IMR-90 (cell line): Measurements from ENCODE around the gene HACD4. TPM values are rescaled to one million over a fixed set of nuclear protein-coding genes. Genes with fewer than 3 reads are reported as not detected.

Experiments
- ATAC-seq: fragments of 200-7000 bp; cut with Tn5 transposase; 2 replicates; pipeline ENCODE4 v1.9.1; 2020; ENCODE audit warnings: low read depth, mild to moderate bottlenecking, moderate library complexity
- BruUV-seq: library from RNA; stranded (reverse); fragments of 400-500 nt; replicated peaks from 2 replicates; lab custom pipeline; 2021; lab: Mats Ljungman, UMichigan
- CTCF ChIA-PET: fragments of 300-600 bp; formaldehyde crosslinking; extraction: SDS; loops from one replicate; lab custom pipeline; 2021; ENCODE audit warnings: antibody characterized with exemption; lab: Yijun Ruan, JAX
- POLR2A ChIA-PET: fragments of 300-600 bp; sonication (Branson Sonifier 250); formaldehyde crosslinking; loops from one replicate; lab custom pipeline; 2022; ENCODE audit warnings: antibody characterized with exemption; ENCODE audit not compliant: unreplicated experiment; lab: Charles Lee
- DNase-seq: peaks from one replicate; pipeline ENCODE4 v3.0.0; 2013
- H2AFZ ChIP-seq: replicated peaks from 2 replicates; pipeline ENCODE3; 2013; ENCODE audit warnings: low read length, mild to moderate bottlenecking; ENCODE audit not compliant: poor library complexity
- H2AK5ac ChIP-seq: 2 replicates; pipeline ENCODE4 v1.6.1; 2013; ENCODE audit warnings: low read depth, low read length, inconsistent platforms
- H2AK9ac ChIP-seq: replicated peaks from 2 replicates; pipeline ENCODE3; 2013; ENCODE audit warnings: mild to moderate bottlenecking, low read depth, low read length, moderate library complexity; ENCODE audit not compliant: poor library complexity
- H2BK120ac ChIP-seq: 2 replicates; pipeline ENCODE4 v1.6.1; 2013; ENCODE audit warnings: low read depth, low read length, inconsistent platforms
- H2BK15ac ChIP-seq: 3 replicates; pipeline ENCODE4 v1.6.1; 2013; ENCODE audit warnings: low read depth, low read length, inconsistent platforms
- H2BK20ac ChIP-seq: 2 replicates; pipeline ENCODE4 v1.6.1; 2013; ENCODE audit warnings: low read depth, mild to moderate bottlenecking, inconsistent platforms, low read length, moderate library complexity
- H2BK5ac ChIP-seq: 2 replicates; pipeline ENCODE4 v1.6.1; 2013; ENCODE audit warnings: mild to moderate bottlenecking, low read depth, low read length, inconsistent platforms; ENCODE audit not compliant: poor library complexity, severe bottlenecking
- H3K14ac ChIP-seq: replicated peaks from 2 replicates; pipeline ENCODE4 v1.6.1; 2013; ENCODE audit warnings: low read depth, low read length, inconsistent platforms
- H3K18ac ChIP-seq: 2 replicates; pipeline ENCODE4 v1.6.1; 2013; ENCODE audit warnings: low read depth, low read length, control low read depth
- H3K23ac ChIP-seq: 2 replicates; pipeline ENCODE4 v1.6.1; 2013; ENCODE audit warnings: low read depth, low read length, inconsistent platforms
- H3K27ac ChIP-seq: 2 replicates; pipeline ENCODE4 v1.5.1; 2013; ENCODE audit warnings: mild to moderate bottlenecking, control low read depth, low read length; ENCODE audit not compliant: insufficient read depth
- H3K27me3 ChIP-seq: 2 replicates; pipeline ENCODE4 v1.6.1; 2013; ENCODE audit warnings: low read length; ENCODE audit not compliant: control insufficient read depth, insufficient read depth
- H3K36me3 ChIP-seq: 2 replicates; pipeline ENCODE4 v1.6.1; 2013; ENCODE audit warnings: low read length, mixed read lengths; ENCODE audit not compliant: control insufficient read depth, insufficient read depth
- H3K4ac ChIP-seq: 2 replicates; pipeline ENCODE4 v1.6.1; 2013; ENCODE audit warnings: low read depth, low read length, inconsistent platforms
- H3K4me1 ChIP-seq: 2 replicates; pipeline ENCODE4 v1.6.1; 2013; ENCODE audit warnings: low read length, mixed read lengths; ENCODE audit not compliant: control insufficient read depth, insufficient read depth
- H3K4me2 ChIP-seq: 2 replicates; pipeline ENCODE4 v1.6.1; 2013; ENCODE audit warnings: low read depth, mild to moderate bottlenecking, control low read depth, low read length, moderate library complexity
- H3K4me3 ChIP-seq: 2 replicates; pipeline ENCODE4 v1.5.1; 2013; ENCODE audit warnings: low read depth, mild to moderate bottlenecking, control low read depth, low read length, moderate library complexity; ENCODE audit not compliant: insufficient read depth
- H3K56ac ChIP-seq: 2 replicates; pipeline ENCODE4 v1.6.1; 2013; ENCODE audit warnings: low read length, inconsistent platforms; ENCODE audit not compliant: insufficient read depth; ENCODE audit errors: extremely low read depth
- H3K79me1 ChIP-seq, 2 experiments: 2 replicates each; pipeline ENCODE4 v1.6.1; 2013; ENCODE audit warnings: low read length in 2 of 2, inconsistent platforms in 1 of 2, low read depth in 1 of 2
- H3K9ac ChIP-seq: 2 replicates; pipeline ENCODE4 v1.6.1; 2013; ENCODE audit warnings: low read depth, low read length, control low read depth
- H3K9me1 ChIP-seq: 2 replicates; pipeline ENCODE4 v1.6.1; 2013; ENCODE audit warnings: low read length, inconsistent platforms; ENCODE audit not compliant: insufficient read depth
- H3K9me3 ChIP-seq: 2 replicates; pipeline ENCODE4 v1.6.1; 2013; ENCODE audit warnings: low read length; ENCODE audit not compliant: control insufficient read depth, insufficient read depth
- H4K20me1 ChIP-seq: 2 replicates; pipeline ENCODE4 v1.6.1; 2013; ENCODE audit warnings: low read length, inconsistent platforms; ENCODE audit not compliant: insufficient read depth
- H4K5ac ChIP-seq: 2 replicates; pipeline ENCODE4 v1.6.1; 2013; ENCODE audit warnings: mild to moderate bottlenecking, low read depth, low read length, control low read depth
- H4K8ac ChIP-seq, 2 experiments: 2 replicates each; pipeline ENCODE4 v1.6.1; 2013; ENCODE audit warnings: low read depth in 2 of 2, low read length in 2 of 2, control low read depth in 1 of 2, inconsistent platforms in 1 of 2
- H4K91ac ChIP-seq: 2 replicates; pipeline ENCODE4 v1.6.1; 2013; ENCODE audit warnings: low read depth, low read length, inconsistent platforms; ENCODE audit not compliant: insufficient read depth
- BHLHE40 ChIP-seq: fragments of 150-350 bp; IDR thresholded peaks from 2 replicates; pipeline ENCODE4 v1.6.1; 2016; ENCODE audit warnings: mild to moderate bottlenecking, low read depth, low read length
- CEBPB ChIP-seq: IDR thresholded peaks from 2 replicates; pipeline ENCODE4 v1.6.1; 2012; ENCODE audit warnings: low read depth, low read length, improper control_type of control experiment
- CHD1 ChIP-seq: IDR thresholded peaks from 2 replicates; pipeline ENCODE4 v1.6.1; 2012; ENCODE audit warnings: low read depth, low read length, improper control_type of control experiment
- CTCF ChIP-seq: conservative IDR thresholded peaks from 2 replicates; pipeline ENCODE4 v1.5.1; 2012; ENCODE audit warnings: mild to moderate bottlenecking, low read depth, low read length, improper control_type of control experiment
- ELK1 ChIP-seq: fragments of 150-350 bp; IDR thresholded peaks from 2 replicates; pipeline ENCODE4 v1.6.1; 2016; ENCODE audit warnings: low read depth, mild to moderate bottlenecking, low read length, moderate library complexity, borderline replicate concordance
- FOS ChIP-seq: fragments of 150-350 bp; IDR thresholded peaks from 2 replicates; pipeline ENCODE4 v1.6.1; 2016; ENCODE audit warnings: low read depth, low read length
- MAFK ChIP-seq: IDR thresholded peaks from 2 replicates; pipeline ENCODE4 v1.6.1; 2012; ENCODE audit warnings: low read depth, low read length, improper control_type of control experiment
- MAZ ChIP-seq: IDR thresholded peaks from 2 replicates; pipeline ENCODE4 v1.6.1; 2012; ENCODE audit warnings: low read depth, mild to moderate bottlenecking, low read length, improper control_type of control experiment, moderate library complexity, borderline replicate concordance
- MXI1 ChIP-seq: IDR thresholded peaks from 2 replicates; pipeline ENCODE4 v1.6.1; 2012; ENCODE audit warnings: low read depth, mild to moderate bottlenecking, low read length, moderate library complexity, borderline replicate concordance
- NFE2L2 ChIP-seq: fragments of 150-350 bp; IDR thresholded peaks from 2 replicates; pipeline ENCODE4 v1.6.1; 2016; ENCODE audit warnings: low read depth, mild to moderate bottlenecking, low read length
- POLR2A ChIP-seq: IDR thresholded peaks from 2 replicates; pipeline ENCODE4 v1.6.1; 2012; ENCODE audit warnings: mild to moderate bottlenecking, low read depth, low read length
- RAD21 ChIP-seq: IDR thresholded peaks from 2 replicates; pipeline ENCODE4 v1.6.1; 2012; ENCODE audit warnings: low read length, improper control_type of control experiment
- RCOR1 ChIP-seq: IDR thresholded peaks from 2 replicates; pipeline ENCODE4 v1.6.1; 2012; ENCODE audit warnings: mild to moderate bottlenecking, low read length, improper control_type of control experiment; ENCODE audit not compliant: insufficient replicate concordance
- RFX5 ChIP-seq: IDR thresholded peaks from 2 replicates; pipeline ENCODE4 v1.8.0; 2012; ENCODE audit warnings: low read depth, mild to moderate bottlenecking, low read length, moderate library complexity
- SMC3 ChIP-seq: fragments of 150-350 bp; IDR thresholded peaks from 2 replicates; pipeline ENCODE4 v1.6.1; 2016; ENCODE audit warnings: low read depth, mild to moderate bottlenecking, antibody characterized with exemption, low read length, moderate library complexity
- USF2 ChIP-seq: fragments of 150-350 bp; IDR thresholded peaks from 2 replicates; pipeline ENCODE4 v1.6.1; 2017; ENCODE audit warnings: mild to moderate bottlenecking, antibody characterized with exemption, low read length, low read depth
- WGBS, 2 experiments: methylation state at CpG; one replicate each; pipeline versions ENCODE4 v1.1.5 to v1.1.7; 2013; ENCODE audit warnings: missing lambda C conversion rate in 2 of 2; ENCODE audit not compliant: insufficient read length in 1 of 2; ENCODE audit errors: extremely low coverage in 2 of 2; 5-methylcytosine and 5-hydroxymethylcytosine counted together
- dilution Hi-C: fragments of 300-500 bp; cut with HindIII; formaldehyde crosslinking; loops from one replicate; pipeline ENCODE4 v1.14.3; 2018; ENCODE audit warnings: low sequenced_read_pairs; ENCODE audit not compliant: unreplicated experiment
- in situ Hi-C: fragments of 300-500 bp; cut with MboI; formaldehyde crosslinking; loops from 3 replicates; pipeline ENCODE4 v1.14.3; 2019; ENCODE audit warnings: low sequenced_read_pairs, inconsistent platforms, mixed read lengths
- intact Hi-C: fragments of 100-400 bp; cut with micrococcal nuclease; formaldehyde crosslinking; loops from 2 replicates; pipeline ENCODE4 v1.10.0; 2022
- polyA plus RNA-seq, 3 experiments: library from polyadenylated mRNA; depleted of rRNA; stranded (reverse); fragments of >200 nt; gene quantifications; 2 replicates each; pipeline ENCODE4 v1.2.3, GENCODE V29; 2012; ENCODE audit warnings: low replicate concordance in 1 of 3
- total RNA-seq: library from RNA; depleted of rRNA; stranded (reverse); fragments of >200 nt; gene quantifications from 2 replicates; pipeline ENCODE4 v1.2.3, GENCODE V29; 2012

Gene HACD4
- total and polyA plus RNA-seq, 2 of the 4 experiments (the other 2 are of a cell fraction), result 1.9 to 2.2 TPM

- H3K27ac ChIP-seq, result no peak overlapping the region
- ATAC-seq (no peak), DNase-seq (no peak)
- no peaks in the 10 kb centered on the region; a peak in 1 of 4 replicates for H3K79me1 ChIP-seq
- 0 out of 2 replicates have a peak, but pooled peaks cover 3% of the 10 kb centered on the region for H3K9me1 ChIP-seq
- CTCF ChIA-PET, result interaction anchor here (1.4 kb wide), 1 partner anchor 114 kb away, joined by 3 read pairs; no protein-coding TSS in a partner anchor
- H2BK15ac ChIP-seq, result no peak overlapping the region
- no peaks in the 10 kb centered on the region for H3K27me3 ChIP-seq
- H3K23ac ChIP-seq, result no peak overlapping the region
- H3K4me3 ChIP-seq, result no peak overlapping the region
- peaks cover 5% of the 10 kb centered on the region for H3K36me3 ChIP-seq
- no peaks in the 10 kb centered on the region for H3K9me3 ChIP-seq
- H4K5ac ChIP-seq, result no peak overlapping the region
- no peak overlapping the region for H2BK5ac ChIP-seq
- no peak overlapping the region for H3K18ac ChIP-seq
- TF ChIP-seq CHD1 (no peak), MXI1 (no peak), USF2 (no peak), RFX5 (no peak), ELK1 (no peak), POLR2A (no peak), BHLHE40 (no peak), CEBPB (no peak), SMC3 (no peak), RCOR1 (no peak), RAD21 (no peak), MAFK (no peak), FOS (no peak), CTCF (no peak), NFE2L2 (no peak), MAZ (no peak)
- H3K4me2 ChIP-seq, result no peak overlapping the region
- intact Hi-C loops (no loop called here), dilution Hi-C loops (no loop called here), in situ Hi-C loops (no loop called here)
- no peak overlapping the region for H4K91ac ChIP-seq
- no peak overlapping the region for H3K14ac ChIP-seq
- H3K56ac ChIP-seq, result no peak overlapping the region
- H3K9ac ChIP-seq, result no peak overlapping the region
- BruUV-seq, result no TSS peak
- no peak overlapping the region for H2AFZ ChIP-seq
- WGBS, 2 experiments, result no CpG with 5 or more reads among the region's 2 CpGs
- no peak overlapping the region for H3K4ac ChIP-seq
- H4K20me1 ChIP-seq, result no peaks in the 10 kb centered on the region
- POLR2A ChIA-PET, result no interaction called here
- H4K8ac ChIP-seq, result no peak overlapping the region
- H2BK120ac ChIP-seq, result no peak overlapping the region
- no peak overlapping the region for H2BK20ac ChIP-seq
- H3K4me1 ChIP-seq, result no peaks in the 10 kb centered on the region
- no peak overlapping the region for H2AK5ac ChIP-seq
- H2AK9ac ChIP-seq, result no peak overlapping the region
These were observed 34.6 kb downstream of the HACD4 start for GRCh38 chr9:20996809-20997208.
